NCI-H69 (cell line): ENCODE data around the gene NINJ1.
"Not testable (repeated sequence)": the region's sequence is repeated elsewhere in the genome, so short reads cannot be mapped to it uniquely, and the experiment has no call there.

Experiments
- DNase-seq: peaks from one replicate; lab custom pipeline; 2025; lab: John Stamatoyannopoulos, UW

NINJ1 gene

GRCh38 chr9:93118863-93119702 is 15.0 kb downstream of the NINJ1 start:
- DNase-seq: no peak

- DNase-seq: no peak
Observed at GRCh38 chr9:93117924-93118862, 15.9 kb downstream of the NINJ1 start.

- DNase-seq: not testable (repeated sequence)
Observed at GRCh38 chr9:93117521-93117920, 16.5 kb downstream of the NINJ1 start.

- no peak for DNase-seq
Observed at GRCh38 chr9:93116072-93116961, 17.7 kb downstream of the NINJ1 start.

- peak; percentile 25 for DNase-seq
Observed at GRCh38 chr9:93115486-93116071, 18.5 kb downstream of the NINJ1 start.

GRCh38 chr9:93114984-93115335 is 19.1 kb downstream of the NINJ1 start:
- DNase-seq: no peak

- no peak for DNase-seq
Observed at GRCh38 chr9:93114169-93114983, 19.7 kb downstream of the NINJ1 start.

- DNase-seq: no peak
Observed at GRCh38 chr9:93112864-93113389, 21.1 kb downstream of the NINJ1 start.

GRCh38 chr9:93112116-93112863 is 21.8 kb downstream of the NINJ1 start:
- DNase-seq: no peak

GRCh38 chr9:93111371-93112115 is 22.5 kb downstream of the NINJ1 start:
- DNase-seq: no peak

- DNase-seq: no peak
Observed at GRCh38 chr9:93111001-93111370, 23.1 kb downstream of the NINJ1 start.

- no peak for DNase-seq
Observed at GRCh38 chr9:93110311-93110855, 23.7 kb downstream of the NINJ1 start.

- DNase-seq: peak; percentile 47
Observed at GRCh38 chr9:93108291-93109041, 25.6 kb downstream of the NINJ1 start.

- no peak for DNase-seq
Observed at GRCh38 chr9:93107825-93108161, 26.3 kb downstream of the NINJ1 start.

- DNase-seq: no peak
Observed at GRCh38 chr9:93107151-93107824, 26.8 kb downstream of the NINJ1 start.

GRCh38 chr9:93105620-93106019 is 28.4 kb downstream of the NINJ1 start:
- DNase-seq: no peak

GRCh38 chr9:93101086-93101485 is 33.0 kb downstream of the NINJ1 start:
- DNase-seq: not testable (repeated sequence)

GRCh38 chr9:93100276-93100636 is 33.8 kb downstream of the NINJ1 start:
- no peak for DNase-seq
